ENCODE data around the gene YWHAH. TPM values are rescaled to one million over a fixed set of nuclear protein-coding genes. Genes with fewer than 3 reads are reported as not detected.

YWHAH gene
- total RNA-seq, 6 experiments from 2014 or later = 127 to 194 (median 184) TPM

GRCh38 chr22:31906569-31906968 is 37.8 kb upstream of the YWHAH start:
- DNase-seq = no peak
- Mint-ChIP-seq H3K4me3 (no peak overlapping the region), H3K9me3 (no peaks in the 10 kb centered on the region), H3K27ac (no peak overlapping the region), H3K27me3 (ENCODE audit: insufficient read depth) (peaks cover 2% of the 10 kb centered on the region; the same call in 1 of the 2 replicates), H3K36me3 (ENCODE audit: low read depth) (no peaks in the 10 kb centered on the region; the same call in 1 of the 2 replicates), H3K4me1 (ENCODE audit: low read depth) (no peaks in the 10 kb centered on the region)
- TF ChIP-seq CTCF (IDR thresholded peaks at IDR 0.05) = no peak

- Mint-ChIP-seq H3K36me3 (ENCODE audit: low read depth) (no peaks in the 10 kb centered on the region; the same call in 1 of the 2 replicates), H3K27ac (no peak overlapping the region), H3K9me3 (no peaks in the 10 kb centered on the region), H3K4me1 (ENCODE audit: low read depth) (no peaks in the 10 kb centered on the region), H3K4me3 (no peak overlapping the region), H3K27me3 (ENCODE audit: insufficient read depth) (no peaks in the 10 kb centered on the region)
- TF ChIP-seq CTCF (IDR thresholded peaks at IDR 0.05) = no peak
- DNase-seq = no peak
These were observed 34.4 kb upstream of the YWHAH start for GRCh38 chr22:31909977-31910376.

GRCh38 chr22:31911565-31912406 is 32.5 kb upstream of the YWHAH start:
- TF ChIP-seq CTCF (IDR thresholded peaks at IDR 0.05) = no peak
- no peaks in the 10 kb centered on the region for H3K9me3 Mint-ChIP-seq
- H3K27ac Mint-ChIP-seq = no peak overlapping the region
- H3K27me3 Mint-ChIP-seq (ENCODE audit: insufficient read depth) = no peaks in the 10 kb centered on the region; the same call in 1 of the 2 replicates
- no peaks in the 10 kb centered on the region for H3K4me1 Mint-ChIP-seq (ENCODE audit: low read depth)
- H3K36me3 Mint-ChIP-seq (ENCODE audit: low read depth) = no peaks in the 10 kb centered on the region; the same call in 1 of the 2 replicates
- H3K4me3 Mint-ChIP-seq = no peak overlapping the region
- DNase-seq = no peak

GRCh38 chr22:31912407-31912743 is 32.0 kb upstream of the YWHAH start:
- no peak overlapping the region for H3K27ac Mint-ChIP-seq
- no peaks in the 10 kb centered on the region; the same call in 1 of the 2 replicates for H3K27me3 Mint-ChIP-seq (ENCODE audit: insufficient read depth)
- no peaks in the 10 kb centered on the region for H3K9me3 Mint-ChIP-seq
- H3K4me1 Mint-ChIP-seq (ENCODE audit: low read depth) = no peaks in the 10 kb centered on the region
- TF ChIP-seq CTCF (IDR thresholded peaks at IDR 0.05) = no peak
- H3K4me3 Mint-ChIP-seq = no peak overlapping the region
- no peak for DNase-seq
- H3K36me3 Mint-ChIP-seq (ENCODE audit: low read depth) = no peaks in the 10 kb centered on the region; the same call in 1 of the 2 replicates

- Mint-ChIP-seq H3K27ac (no peak overlapping the region), H3K36me3 (ENCODE audit: low read depth) (no peaks in the 10 kb centered on the region), H3K9me3 (no peaks in the 10 kb centered on the region), H3K4me3 (no peak overlapping the region), H3K27me3 (ENCODE audit: insufficient read depth) (no peaks in the 10 kb centered on the region; the same call in none of the 2 replicates), H3K4me1 (ENCODE audit: low read depth) (no peaks in the 10 kb centered on the region)
- TF ChIP-seq CTCF (IDR thresholded peaks at IDR 0.05) = no peak
- no peak for DNase-seq
These were observed 28.7 kb upstream of the YWHAH start for GRCh38 chr22:31915586-31915985.
